Chondrocyte (in vitro differentiated cells): ENCODE data around the gene TSC22D4. TPM values are rescaled to one million over a fixed set of nuclear protein-coding genes. Genes with fewer than 3 reads are reported as not detected.

ENCODE experiments used
- DNase-seq: peaks from one replicate; pipeline ENCODE4 v3.0.0; 2021; ENCODE audit warnings: mixed read lengths, low spot score
- H3K27ac Mint-ChIP-seq: one replicate; pipeline ENCODE4 v1.8.0; 2021; ENCODE audit warnings: mild to moderate bottlenecking, moderate library complexity, mixed read lengths; ENCODE audit not compliant: unreplicated experiment
- H3K27me3 Mint-ChIP-seq: 2 replicates; pipeline ENCODE4 v1.8.0; 2021; ENCODE audit warnings: low read depth, mixed read lengths
- H3K36me3 Mint-ChIP-seq: 2 replicates; pipeline ENCODE4 v1.8.0; 2021; ENCODE audit warnings: low read depth, mixed read lengths
- H3K4me1 Mint-ChIP-seq: 2 replicates; pipeline ENCODE4 v1.8.0; 2021; ENCODE audit warnings: low read depth, mild to moderate bottlenecking, mixed read lengths
- H3K4me3 Mint-ChIP-seq: one replicate; pipeline ENCODE4 v1.8.0; 2021; ENCODE audit warnings: mild to moderate bottlenecking, moderate library complexity, mixed read lengths; ENCODE audit not compliant: unreplicated experiment
- H3K9me3 Mint-ChIP-seq: 2 replicates; pipeline ENCODE4 v1.8.0; 2021; ENCODE audit warnings: low read depth, mixed read lengths
- CTCF ChIP-seq: fragments of 200-600 bp; sonication (generic); IDR thresholded peaks from 2 replicates; pipeline ENCODE4 v1.5.0; 2021; ENCODE audit warnings: antibody characterized with exemption, mild to moderate bottlenecking, moderate library complexity
- total RNA-seq: library from RNA; stranded (reverse); gene quantifications from 3 replicates; pipeline ENCODE4 v1.2.1, GENCODE V29; 2021

Gene TSC22D4
- total RNA-seq, 1 donor from 2014 or later, result 33.0 TPM

- H3K4me1 Mint-ChIP-seq, result peaks cover 36% of the 10 kb centered on the region
- TF ChIP-seq CTCF, result no peak
- H3K36me3 Mint-ChIP-seq, result peaks cover 3% of the 10 kb centered on the region
- H3K27ac Mint-ChIP-seq, result peak overlapping the region; percentile 100
- peak overlapping the region; percentile 99 for H3K4me3 Mint-ChIP-seq
- no peaks in the 10 kb centered on the region for H3K9me3 Mint-ChIP-seq
- DNase-seq, result peak; percentile 100
- H3K27me3 Mint-ChIP-seq, result no peaks in the 10 kb centered on the region
Observed at GRCh38 chr7:100428967-100429636, 49.9 kb downstream of the TSC22D4 start.

DNA sequence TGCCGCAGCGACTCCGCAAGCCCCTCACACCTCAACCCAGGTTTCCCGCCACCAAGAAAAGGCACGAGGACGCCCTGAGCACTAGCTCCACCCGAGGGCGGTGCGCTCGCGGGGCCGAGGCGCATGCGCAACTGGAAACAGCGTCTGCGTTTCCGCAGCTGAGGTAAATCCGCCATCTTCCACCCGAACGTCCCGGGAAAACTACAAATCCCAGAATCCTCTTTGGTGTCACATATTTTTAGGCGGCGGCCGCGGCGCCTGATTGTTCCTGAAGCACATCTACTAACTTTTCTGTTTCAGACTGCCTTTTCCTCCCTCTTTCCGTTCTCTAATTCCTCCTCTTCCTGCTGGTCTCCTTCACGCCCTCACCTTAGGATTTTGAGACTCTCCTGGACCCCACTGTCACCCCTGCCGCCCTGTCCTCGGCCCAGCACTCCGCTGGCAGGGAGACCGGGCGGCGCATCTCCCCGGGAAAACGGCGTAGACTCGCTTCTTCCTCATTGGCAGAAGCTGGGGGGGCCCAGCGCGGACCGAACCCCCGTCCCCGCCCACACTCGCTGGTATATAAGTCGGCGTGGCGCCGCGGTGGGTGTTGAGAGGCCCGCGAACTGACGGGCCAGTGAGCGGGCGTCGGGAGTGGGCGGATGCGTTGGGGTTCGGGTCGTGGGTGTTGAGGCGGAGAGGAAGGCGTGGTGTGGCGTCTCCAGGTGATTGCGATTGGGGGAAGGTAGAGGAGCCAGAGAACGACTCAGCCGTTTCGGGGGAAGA lies 50.6 kb downstream of the TSC22D4 start, which contains the start of gene ZCWPW1:
Gene ZCWPW1, minus strand, starts transcription at position 505 of the 768 bp plus-strand sequence. CDS start 8,054 bp downstream, outside the sequence.
- Mint-ChIP-seq H3K4me3 (peak within 1 kb of the TSS; percentile 99), H3K27ac (peak within 1 kb of the TSS; percentile 100), H3K27me3 (no peaks in the 10 kb centered on the region), H3K4me1 (peaks cover 31% of the 10 kb centered on the region), H3K9me3 (no peaks in the 10 kb centered on the region), H3K36me3 (peaks cover 3% of the 10 kb centered on the region)
- peak; percentile 99 for DNase-seq
- TF ChIP-seq CTCF, result peak; percentile 13

DNA sequence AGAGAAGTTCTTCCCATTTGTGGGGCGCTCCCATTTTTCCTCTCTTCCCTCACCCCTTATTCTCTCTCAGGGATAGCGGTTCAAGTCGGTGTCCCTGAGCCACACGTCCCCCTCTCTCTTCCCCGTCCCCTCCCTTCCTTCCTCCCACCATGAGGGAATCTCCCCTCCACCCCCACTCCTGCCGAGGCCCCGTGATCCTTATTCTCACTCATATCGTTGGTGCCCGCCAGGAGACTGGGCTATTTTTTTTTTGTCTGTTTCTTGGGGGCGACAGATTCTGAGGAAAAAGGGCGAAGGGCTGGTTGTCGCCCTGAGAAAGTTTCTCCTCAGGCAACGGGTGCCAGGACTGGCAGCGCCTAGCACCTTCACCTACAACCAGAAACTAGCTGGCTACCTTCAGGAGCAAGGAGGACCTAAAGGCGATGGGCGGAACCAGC lies 51.2 kb downstream of the TSC22D4 start:
- peaks cover 3% of the 10 kb centered on the region for H3K36me3 Mint-ChIP-seq
- H3K4me3 Mint-ChIP-seq, result peak overlapping the region; percentile 99
- no peaks in the 10 kb centered on the region for H3K27me3 Mint-ChIP-seq
- H3K27ac Mint-ChIP-seq, result no peak overlapping the region
- no peak for TF ChIP-seq CTCF
- peaks cover 29% of the 10 kb centered on the region for H3K4me1 Mint-ChIP-seq
- no peaks in the 10 kb centered on the region for H3K9me3 Mint-ChIP-seq
- DNase-seq, result peak; percentile 43

- H3K27me3 Mint-ChIP-seq, result no peaks in the 10 kb centered on the region
- H3K36me3 Mint-ChIP-seq, result peaks cover 2% of the 10 kb centered on the region
- H3K4me3 Mint-ChIP-seq, result no peak overlapping the region
- no peaks in the 10 kb centered on the region for H3K9me3 Mint-ChIP-seq
- DNase-seq, result no peak
- H3K4me1 Mint-ChIP-seq, result peaks cover 17% of the 10 kb centered on the region
- H3K27ac Mint-ChIP-seq, result no peak overlapping the region
- no peak for TF ChIP-seq CTCF
Observed at GRCh38 chr7:100426516-100426915, 52.5 kb downstream of the TSC22D4 start.

DNA sequence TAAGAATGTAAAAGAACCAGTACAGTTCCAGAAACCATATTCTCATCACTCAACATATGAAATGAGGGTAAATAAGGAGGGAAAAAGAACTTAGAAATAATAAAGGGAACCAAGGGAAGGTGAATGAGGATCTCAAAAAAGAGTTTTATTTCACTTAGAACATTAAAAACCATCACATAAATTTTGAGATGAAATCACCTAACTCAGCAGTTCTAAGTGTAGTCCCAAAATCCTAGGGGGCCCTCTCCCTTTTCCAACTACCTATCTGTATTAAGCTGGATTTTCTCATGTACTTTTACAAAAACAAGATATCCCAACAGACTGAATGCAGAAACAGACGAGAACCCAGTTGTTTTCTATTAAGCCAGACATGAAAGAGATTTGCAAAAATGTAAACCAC lies 53.7 kb downstream of the TSC22D4 start:
- peaks cover 8% of the 10 kb centered on the region for H3K4me1 Mint-ChIP-seq
- no peak for DNase-seq

More for the DNA sequence above, 53.7 kb downstream of the TSC22D4 start:
- Mint-ChIP-seq H3K4me3 (no peak overlapping the region), H3K36me3 (peaks cover 1% of the 10 kb centered on the region), H3K9me3 (no peaks in the 10 kb centered on the region), H3K27ac (no peak overlapping the region), H3K27me3 (no peaks in the 10 kb centered on the region)
- TF ChIP-seq CTCF, result no peak
